Endodermal cell (in vitro differentiated cells): ENCODE results near the gene TAS2R42. TPM values are rescaled to one million over a fixed set of nuclear protein-coding genes. Genes with fewer than 3 reads are reported as not detected.

Experiments
- DNase-seq: peaks from one replicate; pipeline ENCODE4 v3.0.0-alpha.2; 2017
- H3K27ac ChIP-seq: 2 replicates; pipeline ENCODE4 v1.5.1; 2013; ENCODE audit warnings: mild to moderate bottlenecking, low read depth, low read length, moderate library complexity
- H3K27me3 ChIP-seq: 2 replicates; pipeline ENCODE4 v1.6.1; 2013; ENCODE audit warnings: mild to moderate bottlenecking, low read length, moderate library complexity; ENCODE audit not compliant: insufficient read depth, control insufficient read depth, poor library complexity, severe bottlenecking
- H3K36me3 ChIP-seq: 2 replicates; pipeline ENCODE4 v1.7.0; 2013; ENCODE audit warnings: mild to moderate bottlenecking, low read length, moderate library complexity; ENCODE audit not compliant: control insufficient read depth, insufficient read depth
- H3K4me1 ChIP-seq: one replicate; pipeline ENCODE4 v1.7.0; 2013; ENCODE audit warnings: low read length; ENCODE audit not compliant: control insufficient read depth, insufficient read depth
- H3K4me3 ChIP-seq: 2 replicates; pipeline ENCODE4 v1.5.1; 2013; ENCODE audit warnings: mild to moderate bottlenecking, low read length, moderate library complexity
- H3K9ac ChIP-seq: 2 replicates; pipeline ENCODE4 v1.6.1; 2013; ENCODE audit warnings: mild to moderate bottlenecking, low read length, moderate library complexity; ENCODE audit not compliant: poor library complexity, severe bottlenecking; ENCODE audit errors: extremely low read depth
- H3K9me3 ChIP-seq: 2 replicates; pipeline ENCODE4 v1.6.1; 2013; ENCODE audit warnings: mild to moderate bottlenecking, low read length, moderate library complexity; ENCODE audit not compliant: control insufficient read depth
- H3K27ac Mint-ChIP-seq: 2 replicates; pipeline ENCODE4 v1.8.0; 2020; ENCODE audit warnings: mixed read lengths
- H3K27me3 Mint-ChIP-seq: 2 replicates; pipeline ENCODE4 v1.8.0; 2021; ENCODE audit warnings: mild to moderate bottlenecking, mixed read lengths; ENCODE audit not compliant: insufficient read depth
- H3K36me3 Mint-ChIP-seq: 2 replicates; pipeline ENCODE4 v1.8.0; 2020; ENCODE audit warnings: low read depth, mixed read lengths
- H3K4me1 Mint-ChIP-seq: 2 replicates; pipeline ENCODE4 v1.8.0; 2020; ENCODE audit warnings: mixed read lengths
- H3K4me3 Mint-ChIP-seq: 2 replicates; pipeline ENCODE4 v1.8.0; 2020; ENCODE audit warnings: mild to moderate bottlenecking, moderate library complexity, mixed read lengths
- H3K9me3 Mint-ChIP-seq: 2 replicates; pipeline ENCODE4 v1.8.0; 2020; ENCODE audit warnings: mild to moderate bottlenecking, mixed read lengths
- CTCF ChIP-seq: fragments of 200-600 bp; sonication (generic); conservative IDR thresholded peaks from 2 replicates; pipeline ENCODE4 v1.5.0; 2021; ENCODE audit warnings: antibody characterized with exemption, mild to moderate bottlenecking
- WGBS, 2 experiments: methylation state at CpG; one replicate each; pipeline versions ENCODE4 v1.1.5 to v1.1.7; 2013; ENCODE audit warnings: missing lambda C conversion rate in 2 of 2, mixed read lengths in 1 of 2; ENCODE audit not compliant: insufficient coverage in 1 of 2, insufficient read length in 1 of 2; 5-methylcytosine and 5-hydroxymethylcytosine counted together
- total RNA-seq, 2 donors: library from RNA; stranded (reverse); fragmentation: NEBNext Ultra II Directional in 1 of 2; extraction: Animal tissue kit (Norgen Biotek cat#: 25700) in 1 of 2; gene quantifications; 2 replicates in 1 of 2; 3 replicates in 1 of 2; pipeline ENCODE4 v1.2.1, GENCODE V29; 2021

Gene TAS2R42
- total RNA-seq, 2 donors from 2014 or later: not detected

GRCh38 chr12:11154400-11154925 is 32.3 kb downstream of the TAS2R42 start:
- Mint-ChIP-seq H3K27ac (no peak overlapping the region), H3K4me3 (no peak overlapping the region), H3K9me3 (peaks cover 45% of the 10 kb centered on the region), H3K36me3 (peaks cover 62% of the 10 kb centered on the region), H3K27me3 (no peaks in the 10 kb centered on the region), H3K4me1 (peaks cover 1% of the 10 kb centered on the region)
- Histone ChIP-seq H3K27me3 (no peaks in the 10 kb centered on the region), H3K4me1 (no peaks in the 10 kb centered on the region), H3K9me3 (peaks cover 68% of the 10 kb centered on the region), H3K4me3 (peak overlapping the region; percentile 34), H3K36me3 (peaks cover 21% of the 10 kb centered on the region), H3K27ac (no peak overlapping the region), H3K9ac (no peak overlapping the region)
- TF ChIP-seq CTCF: no peak
- no peak for DNase-seq
- 100% methylated on average over 1 of the region's 1 CpG; no CpG with 5 or more reads in 1 of the 2 experiments for WGBS, 2 experiments

GRCh38 chr12:11152725-11153124 is 34.0 kb downstream of the TAS2R42 start:
- 83 to 87% methylated on average over 1 to 2 of the region's 2 CpGs for WGBS, 2 experiments
- Mint-ChIP-seq H3K9me3 (peaks cover 49% of the 10 kb centered on the region), H3K36me3 (peaks cover 54% of the 10 kb centered on the region), H3K4me1 (no peaks in the 10 kb centered on the region), H3K27ac (no peak overlapping the region), H3K27me3 (no peaks in the 10 kb centered on the region), H3K4me3 (no peak overlapping the region)
- no peak for DNase-seq
- peaks cover 66% of the 10 kb centered on the region for H3K9me3 ChIP-seq
- H3K27ac ChIP-seq: no peak overlapping the region
- H3K4me3 ChIP-seq: no peak overlapping the region
- H3K36me3 ChIP-seq: peaks cover 21% of the 10 kb centered on the region
- no peak for TF ChIP-seq CTCF
- no peak overlapping the region for H3K9ac ChIP-seq
- no peaks in the 10 kb centered on the region for H3K4me1 ChIP-seq
- H3K27me3 ChIP-seq: no peaks in the 10 kb centered on the region

GRCh38 chr12:11150832-11151231 is 35.9 kb downstream of the TAS2R42 start:
- Histone ChIP-seq H3K4me1 (no peaks in the 10 kb centered on the region), H3K9me3 (peaks cover 60% of the 10 kb centered on the region), H3K27ac (no peak overlapping the region), H3K27me3 (no peaks in the 10 kb centered on the region), H3K36me3 (peaks cover 21% of the 10 kb centered on the region), H3K9ac (no peak overlapping the region), H3K4me3 (peak overlapping the region; percentile 68)
- Mint-ChIP-seq H3K4me1 (no peaks in the 10 kb centered on the region), H3K27me3 (no peaks in the 10 kb centered on the region), H3K36me3 (peaks cover 51% of the 10 kb centered on the region), H3K9me3 (peaks cover 47% of the 10 kb centered on the region), H3K27ac (no peak overlapping the region), H3K4me3 (no peak overlapping the region)
- DNase-seq: no peak
- WGBS, 2 experiments: 93 to 100% methylated on average over 1 of the region's 1 CpG
- TF ChIP-seq CTCF: no peak
